HG03575 (cell line): ENCODE data around the gene TEX264.

Source experiments
- ATAC-seq: cut with Tn5 transposase; IDR thresholded peaks from one replicate; pipeline ENCODE4 v1.9.1; 2021; ENCODE audit not compliant: unreplicated experiment, insufficient number of reproducible peaks, low FRiP score; ENCODE audit errors: extremely low read depth

The TEX264 gene

GRCh38 chr3:51709675-51710074 lies 38.6 kb downstream of the TEX264 start:
- no peak for ATAC-seq

- ATAC-seq, result no peak
These were observed 39.7 kb downstream of the TEX264 start for GRCh38 chr3:51710631-51711351.

GRCh38 chr3:51711352-51712037 lies 40.4 kb downstream of the TEX264 start:
- ATAC-seq, result no peak

- no peak for ATAC-seq
These were observed 41.0 kb downstream of the TEX264 start for GRCh38 chr3:51712038-51712420.

- ATAC-seq, result no peak
These were observed 41.5 kb downstream of the TEX264 start for GRCh38 chr3:51712511-51712931.

GRCh38 chr3:51712963-51713362 lies 41.9 kb downstream of the TEX264 start:
- no peak for ATAC-seq

- no peak for ATAC-seq
These were observed 44.4 kb downstream of the TEX264 start for GRCh38 chr3:51715231-51715976.

- no peak for ATAC-seq
These were observed 44.9 kb downstream of the TEX264 start for GRCh38 chr3:51715977-51716294.

- no peak for ATAC-seq
These were observed 45.8 kb downstream of the TEX264 start for GRCh38 chr3:51716805-51717204.

- ATAC-seq, result no peak
These were observed 46.4 kb downstream of the TEX264 start for GRCh38 chr3:51717446-51717845.

GRCh38 chr3:51717947-51718346 lies 46.9 kb downstream of the TEX264 start:
- no peak for ATAC-seq

- ATAC-seq, result no peak
These were observed 47.7 kb downstream of the TEX264 start for GRCh38 chr3:51718547-51719409.

GRCh38 chr3:51719410-51720025 lies 48.5 kb downstream of the TEX264 start:
- no peak for ATAC-seq

- ATAC-seq, result no peak
These were observed 49.4 kb downstream of the TEX264 start for GRCh38 chr3:51720292-51721061.

- ATAC-seq, result no peak
These were observed 50.2 kb downstream of the TEX264 start for GRCh38 chr3:51721062-51721745.

GRCh38 chr3:51722362-51722761 lies 51.3 kb downstream of the TEX264 start:
- no peak for ATAC-seq

- ATAC-seq, result no peak
These were observed 56.4 kb downstream of the TEX264 start for GRCh38 chr3:51727500-51727899.
